Middle frontal gyrus (tissue), 1 donor: Measurements from ENCODE around the gene NOTCH1.
"Not testable (repeated sequence)": the region's sequence is repeated elsewhere in the genome, so short reads cannot be mapped to it uniquely, and the experiment has no call there.

Experiments
- DNase-seq: peaks from one replicate; pipeline ENCODE4 v3.0.0-alpha.2; 2015; ENCODE audit warnings: low spot score; ENCODE audit errors: extremely low spot score

The NOTCH1 gene

DNA sequence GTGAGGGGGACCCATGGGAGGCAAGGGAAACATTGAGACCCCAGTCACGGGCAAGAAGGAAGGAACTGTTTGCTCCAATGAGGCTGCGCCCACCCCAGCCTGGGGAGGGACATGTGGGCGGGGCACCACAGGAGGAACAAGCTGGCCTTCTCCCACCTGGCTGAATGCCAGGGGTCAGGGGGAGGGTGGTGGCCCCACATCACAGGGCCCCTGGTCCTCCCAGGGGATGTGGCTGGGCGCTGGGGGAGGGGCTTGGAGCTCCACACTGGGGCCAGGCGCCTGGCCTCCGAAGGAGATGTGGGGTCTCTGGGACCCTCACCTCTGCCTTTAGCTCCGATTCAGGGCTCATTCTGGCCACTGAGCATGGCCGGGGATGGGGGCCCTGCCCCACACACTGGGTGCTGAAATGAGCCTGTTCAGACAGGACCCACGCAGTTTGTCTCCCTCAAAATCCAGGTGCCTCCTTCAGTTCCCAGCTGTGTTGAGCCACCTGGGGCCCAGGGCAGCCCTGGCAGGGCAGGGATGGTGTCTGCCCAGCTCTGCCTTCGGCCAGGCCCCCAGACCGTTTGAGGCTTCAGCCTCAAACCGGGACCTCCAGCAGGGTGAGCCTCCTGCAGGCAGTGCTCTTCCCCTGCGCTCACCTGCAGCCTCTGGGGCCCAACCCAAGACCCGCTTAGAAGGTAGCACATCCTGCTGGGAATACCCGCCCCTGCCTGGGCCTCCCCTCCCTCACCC lies 33.2 kb upstream of the NOTCH1 start:
- DNase-seq, result no peak

DNA sequence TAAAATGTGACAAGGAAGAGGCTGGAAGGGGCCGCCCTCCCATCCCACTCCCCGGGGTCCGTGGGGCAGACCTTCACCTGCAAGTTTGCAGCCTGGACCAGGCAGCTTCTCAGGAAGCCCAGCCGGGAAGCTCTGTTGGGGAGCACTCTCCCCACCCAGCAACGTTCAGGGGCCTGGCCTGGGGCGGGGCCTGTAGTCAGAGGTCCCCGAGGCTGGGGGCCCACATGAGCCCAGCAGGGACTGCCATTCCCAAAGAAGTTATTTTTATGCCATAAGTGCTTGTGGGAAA lies 32.7 kb upstream of the NOTCH1 start:
- DNase-seq, result no peak

DNA sequence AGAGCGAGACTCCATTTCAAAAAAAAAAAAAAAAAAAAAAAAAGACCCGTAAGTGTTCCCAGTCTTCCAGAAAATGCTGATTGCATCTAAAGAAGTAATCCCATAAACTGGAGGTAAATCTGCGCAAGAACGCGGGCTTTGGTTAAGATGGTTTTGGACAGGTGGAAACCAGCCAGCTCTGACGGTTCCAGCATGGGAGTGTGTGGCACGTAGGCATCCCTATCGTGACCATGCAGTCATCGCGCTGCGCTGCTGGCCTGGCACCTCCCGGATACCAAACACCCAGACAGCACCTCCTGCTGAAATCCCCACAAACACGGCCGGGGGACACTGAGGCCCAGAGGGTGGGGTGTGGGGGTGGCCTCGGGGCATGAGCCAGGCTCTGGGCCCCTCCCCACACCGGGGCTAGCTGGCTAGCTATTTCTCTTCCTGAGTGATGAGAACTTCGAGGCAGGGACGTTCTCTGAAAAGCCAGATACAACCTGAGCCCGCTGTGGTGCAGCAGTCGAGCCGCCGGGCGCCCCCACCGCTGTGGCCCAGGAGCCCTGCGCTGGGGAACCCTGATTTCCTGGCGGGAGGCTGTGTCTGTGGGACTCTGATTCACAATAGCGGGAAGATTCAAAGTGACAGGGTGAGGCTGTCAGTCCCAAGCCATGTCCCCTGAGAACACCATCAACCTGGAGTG lies 32.2 kb upstream of the NOTCH1 start:
- DNase-seq, result no peak

DNA sequence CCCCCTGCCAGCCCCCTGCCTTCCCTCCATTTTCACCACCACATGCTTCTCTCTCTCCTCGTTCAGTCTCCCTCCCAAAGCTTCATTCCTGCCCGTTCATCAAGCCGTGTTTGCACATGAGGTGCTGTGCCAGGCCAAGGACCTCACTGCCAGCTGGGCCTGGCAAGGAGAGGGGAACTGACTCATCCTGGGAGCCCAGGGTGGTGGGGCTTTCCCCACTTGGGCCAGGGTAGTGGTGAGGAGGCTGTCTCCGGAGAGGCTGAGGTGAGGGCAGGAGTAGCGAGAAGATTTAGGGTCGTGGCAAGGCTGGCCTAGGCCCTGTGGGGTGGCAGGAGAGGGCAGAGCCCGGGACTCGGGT lies 30.4 kb upstream of the NOTCH1 start:
- no peak for DNase-seq

DNA sequence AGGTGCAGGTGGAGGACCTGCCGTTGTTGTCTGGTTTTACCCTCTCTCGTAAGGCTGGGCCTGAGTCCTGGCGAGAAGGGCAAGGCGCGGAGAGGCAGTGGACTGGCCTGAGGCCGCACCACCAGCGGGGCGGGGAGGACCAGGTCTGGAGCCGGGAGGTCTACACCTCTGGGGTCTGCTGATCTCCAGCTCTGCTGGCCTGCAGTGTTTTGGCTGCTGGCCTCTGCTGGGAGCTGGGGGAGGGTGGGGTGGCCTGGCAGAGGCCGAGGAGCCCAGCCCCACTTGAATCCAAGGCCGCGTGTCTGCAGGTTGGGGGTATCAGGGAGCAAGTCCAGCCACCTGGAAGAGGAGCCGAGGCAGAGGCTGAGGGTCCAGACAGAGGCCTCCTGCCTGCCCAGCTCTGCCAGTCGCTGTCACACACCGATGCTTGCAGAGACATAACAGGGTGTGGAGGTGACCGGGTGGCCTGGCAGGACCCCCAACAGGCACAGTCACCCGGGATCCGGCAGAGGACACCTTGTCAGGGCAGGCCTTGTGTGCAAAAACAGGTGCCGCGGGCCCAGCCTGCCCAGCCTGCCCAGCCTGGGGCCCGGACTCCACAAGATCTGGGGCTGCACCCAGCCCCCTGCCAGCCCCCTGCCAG lies 29.9 kb upstream of the NOTCH1 start:
- no peak for DNase-seq

DNA sequence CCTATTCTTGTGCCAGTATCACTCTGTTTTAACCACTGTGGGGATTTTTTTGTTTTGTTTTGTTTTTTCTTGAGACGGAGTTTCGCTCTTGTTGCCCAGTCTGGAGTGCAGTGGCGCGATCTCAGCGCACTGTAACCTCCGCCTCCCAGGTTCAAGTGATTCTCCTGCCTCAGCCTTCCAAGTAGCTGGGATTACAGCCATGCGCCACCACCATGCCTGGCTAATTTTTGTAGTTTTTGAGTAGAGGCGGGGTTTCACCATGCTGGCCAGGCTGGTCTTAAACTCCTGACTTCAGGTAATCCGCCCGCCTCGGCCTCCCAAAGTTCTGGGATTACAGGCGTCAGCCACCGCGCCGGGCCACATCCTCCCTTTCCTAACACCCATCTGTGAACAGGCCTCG lies 28.8 kb upstream of the NOTCH1 start:
- not testable (repeated sequence) for DNase-seq

DNA sequence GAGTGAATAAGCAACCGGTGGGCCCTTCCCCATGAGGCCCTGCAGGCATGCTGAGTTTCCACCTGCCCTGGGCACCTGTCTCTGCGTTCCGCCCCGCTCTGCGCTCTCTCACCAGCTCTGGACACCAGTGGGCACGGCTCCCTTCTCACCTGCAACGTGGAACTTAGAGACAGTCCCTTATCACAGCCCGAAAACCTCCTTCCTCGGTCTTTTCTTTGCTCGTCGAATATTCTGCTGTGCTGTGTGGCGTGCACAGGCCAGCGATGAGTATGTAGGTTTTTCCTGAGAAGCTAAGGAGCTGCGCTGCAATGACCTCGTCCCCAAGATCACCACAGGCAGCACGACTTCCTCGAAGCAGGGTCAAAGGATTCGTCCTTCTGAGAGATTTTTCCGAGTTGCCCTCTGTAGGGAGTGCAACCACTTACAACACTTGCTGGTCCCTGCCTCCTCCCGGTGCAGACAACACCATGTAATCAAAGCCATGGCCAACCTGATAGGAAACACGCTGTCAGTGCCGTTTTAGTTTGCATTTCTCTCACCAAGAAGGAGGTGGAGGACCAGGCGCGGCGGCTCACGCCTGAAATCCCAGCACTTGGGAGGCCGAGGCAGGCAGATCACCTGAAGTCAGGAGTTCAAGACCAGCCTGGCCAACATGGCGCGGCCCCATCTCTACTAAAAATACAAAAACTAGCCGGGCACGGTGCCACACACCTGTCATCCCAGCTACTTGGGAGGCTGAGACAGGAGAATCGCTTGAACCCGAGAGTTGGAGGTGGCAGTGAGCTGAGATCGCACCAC lies 27.2 kb upstream of the NOTCH1 start:
- no peak for DNase-seq

DNA sequence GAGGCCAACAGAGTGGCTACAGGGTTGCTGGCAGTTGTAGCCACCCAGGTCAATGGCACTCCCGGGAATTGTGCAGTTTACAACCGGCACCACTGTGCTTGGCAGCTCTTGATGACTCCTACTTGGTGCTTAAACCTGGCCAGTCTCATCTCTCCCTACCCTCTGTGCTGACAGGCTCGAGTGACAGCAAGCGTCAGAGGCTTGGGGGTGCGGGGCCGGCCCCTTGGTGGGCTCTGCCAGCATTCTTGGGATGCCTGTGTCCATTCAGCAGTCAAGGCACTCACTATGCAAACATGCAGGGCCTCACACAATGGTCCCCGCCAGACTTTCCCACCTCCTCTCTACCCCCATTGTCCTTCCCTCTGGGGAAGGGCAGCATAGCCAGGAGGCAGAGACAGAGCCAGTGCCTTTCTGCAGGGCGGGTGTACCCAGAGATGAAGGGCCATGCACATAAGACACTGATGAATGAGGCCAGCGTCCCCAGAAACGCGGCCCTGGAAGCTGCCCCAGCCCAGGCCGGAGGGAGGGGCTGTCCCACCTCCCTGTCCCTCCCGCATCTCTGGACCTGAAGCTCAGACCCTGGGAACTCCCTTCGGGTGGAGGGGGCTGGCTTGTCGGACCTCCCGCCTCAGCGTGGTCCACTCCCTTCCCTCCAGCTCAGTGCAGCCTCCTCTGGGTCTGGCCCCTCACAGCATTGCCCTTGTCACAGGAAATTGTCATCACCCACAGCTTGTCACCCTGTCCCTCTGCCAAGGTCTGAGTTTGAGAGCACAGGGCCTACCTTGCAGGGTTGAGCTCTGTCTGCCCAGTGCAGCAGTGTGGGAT lies 26.4 kb upstream of the NOTCH1 start:
- no peak for DNase-seq

DNA sequence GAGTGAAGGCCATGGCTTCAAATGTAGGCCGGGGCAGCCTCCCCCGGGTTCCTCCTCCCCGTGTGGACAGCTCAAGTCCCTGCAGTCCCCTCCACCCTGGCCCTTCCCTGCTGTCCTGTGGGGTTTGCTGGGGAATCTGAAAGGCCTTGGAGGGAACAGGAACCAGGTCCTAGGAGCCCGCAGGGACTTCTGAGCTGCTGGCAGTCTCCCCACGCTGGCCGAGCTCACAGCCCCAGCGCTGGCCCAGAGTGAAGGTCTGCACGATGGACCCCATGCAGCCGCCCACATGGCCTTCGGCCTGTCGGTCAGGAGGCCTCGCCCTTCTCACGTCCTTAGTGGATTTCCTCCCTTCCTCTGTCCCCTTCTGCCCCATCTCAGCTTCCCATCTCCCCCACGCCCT lies 25.7 kb upstream of the NOTCH1 start:
- no peak for DNase-seq

DNA sequence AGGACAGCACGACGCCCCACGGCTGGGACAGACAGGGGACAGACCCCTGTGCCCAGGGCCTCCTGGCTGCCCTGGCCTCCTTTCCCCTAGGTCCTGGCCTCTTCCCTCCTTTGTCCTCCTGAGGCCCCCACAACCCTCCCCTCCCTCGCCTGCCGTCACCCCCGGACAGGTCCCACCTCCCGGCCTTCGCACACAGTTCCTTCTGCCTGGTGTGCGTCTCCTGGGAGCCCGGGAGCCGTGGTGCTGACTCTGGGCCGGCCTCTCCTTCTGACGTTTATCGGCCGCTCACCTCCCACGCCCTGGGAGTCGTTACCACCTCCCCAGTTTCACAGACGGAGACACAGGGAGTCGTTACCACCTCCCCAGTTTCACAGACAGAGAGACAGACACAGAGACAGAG lies 25.1 kb upstream of the NOTCH1 start:
- DNase-seq, result no peak

DNA sequence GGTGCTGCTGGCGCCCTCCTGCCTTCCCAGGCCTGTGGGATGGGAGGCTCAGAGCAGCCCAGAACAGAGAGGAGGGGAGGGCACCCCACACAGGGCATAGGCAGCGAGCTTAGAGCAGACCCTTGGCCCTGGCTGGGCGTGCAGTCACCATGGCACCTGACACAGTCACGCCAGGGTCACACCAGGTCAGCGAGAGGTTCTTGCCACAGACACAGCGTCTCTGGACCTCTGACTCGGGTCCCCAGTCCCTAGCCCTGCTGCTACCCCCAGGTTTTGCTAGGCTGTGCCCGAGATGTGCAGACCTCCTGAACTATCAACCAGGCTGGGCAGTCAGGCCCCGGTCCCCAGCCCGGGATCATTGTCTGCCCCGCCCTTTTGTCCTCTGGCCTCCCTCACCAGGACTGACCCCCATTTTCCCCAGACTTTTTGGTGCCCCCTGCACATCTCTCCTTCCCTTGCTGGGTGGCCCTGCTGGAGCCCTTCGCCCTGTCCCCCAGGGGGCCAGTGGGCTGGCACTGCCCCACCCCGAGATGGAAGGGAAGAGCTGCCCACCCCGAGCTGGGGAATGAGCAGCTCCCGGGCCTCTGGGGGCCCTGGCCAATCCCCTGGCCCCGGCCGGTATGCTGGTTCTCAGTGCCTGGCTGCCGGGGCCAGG lies 24.5 kb upstream of the NOTCH1 start:
- DNase-seq, result no peak

DNA sequence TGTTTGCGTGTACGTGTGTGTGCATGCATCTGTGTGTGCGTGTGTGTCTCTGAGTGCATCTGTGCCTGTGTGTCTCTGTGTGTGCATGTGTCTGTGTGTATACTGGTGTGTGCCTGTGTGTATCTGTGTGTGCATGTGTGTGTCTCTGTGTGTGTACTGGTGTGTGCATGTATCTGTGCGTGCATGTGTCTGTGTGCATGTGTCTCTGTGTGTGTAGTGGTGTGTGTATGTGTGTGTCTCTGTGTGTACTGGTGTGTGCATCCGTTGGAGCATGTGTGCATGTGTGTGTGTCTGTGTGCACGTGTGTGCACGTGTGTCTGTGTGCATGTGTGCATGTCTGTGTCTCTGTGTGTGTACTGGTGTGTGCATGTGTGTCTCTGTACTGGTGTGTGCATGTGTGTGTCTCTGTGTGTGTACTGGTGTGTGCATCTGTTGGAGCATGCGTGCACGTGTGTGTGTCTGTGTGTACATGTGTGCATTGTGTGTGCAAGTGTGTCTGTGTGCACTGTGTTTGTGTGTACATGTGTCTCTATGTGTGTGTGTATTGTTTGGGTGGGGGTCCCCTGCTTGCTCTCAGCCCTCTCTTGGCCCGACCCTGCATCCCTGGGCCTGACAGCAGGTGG lies 23.8 kb upstream of the NOTCH1 start:
- DNase-seq, result no peak

DNA sequence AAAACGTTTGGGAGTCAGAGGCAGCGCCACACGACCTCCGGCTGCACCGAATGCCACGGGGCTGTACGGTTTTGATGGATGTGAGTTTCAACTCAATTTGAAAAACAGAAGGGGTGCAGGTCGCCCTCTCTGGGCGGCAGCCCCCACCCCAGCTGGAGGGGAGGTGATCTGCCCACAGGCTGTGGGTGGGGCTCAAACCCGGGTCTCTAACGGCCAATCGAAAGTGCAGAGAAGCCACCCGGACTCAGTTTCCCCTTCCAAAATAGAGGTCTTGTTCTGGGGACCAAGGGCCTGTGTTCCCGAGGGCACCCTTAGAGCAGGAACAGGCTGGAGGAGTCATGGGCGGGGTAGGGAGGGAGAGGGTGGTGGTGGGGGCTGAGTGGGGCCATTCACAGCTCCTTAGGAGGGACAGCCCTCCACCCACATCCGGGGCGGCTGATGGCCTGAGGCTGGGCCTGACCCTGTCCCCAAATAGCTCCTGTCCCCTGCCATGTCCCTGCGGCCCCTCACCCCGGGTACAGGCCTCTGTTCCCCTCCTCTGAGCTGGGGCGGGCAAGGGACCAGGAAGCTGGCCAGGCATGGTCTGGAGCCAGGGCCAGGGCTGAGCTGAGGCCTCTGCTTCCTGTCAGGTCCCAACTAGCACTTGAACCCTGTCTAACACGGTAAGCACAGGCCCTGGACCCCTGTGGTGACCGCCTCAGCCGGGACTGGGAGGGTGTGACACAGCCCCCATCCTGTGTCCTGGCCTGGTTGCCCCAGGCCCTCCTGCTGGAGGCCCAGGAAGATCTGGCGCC lies 22.6 kb upstream of the NOTCH1 start:
- no peak for DNase-seq

DNA sequence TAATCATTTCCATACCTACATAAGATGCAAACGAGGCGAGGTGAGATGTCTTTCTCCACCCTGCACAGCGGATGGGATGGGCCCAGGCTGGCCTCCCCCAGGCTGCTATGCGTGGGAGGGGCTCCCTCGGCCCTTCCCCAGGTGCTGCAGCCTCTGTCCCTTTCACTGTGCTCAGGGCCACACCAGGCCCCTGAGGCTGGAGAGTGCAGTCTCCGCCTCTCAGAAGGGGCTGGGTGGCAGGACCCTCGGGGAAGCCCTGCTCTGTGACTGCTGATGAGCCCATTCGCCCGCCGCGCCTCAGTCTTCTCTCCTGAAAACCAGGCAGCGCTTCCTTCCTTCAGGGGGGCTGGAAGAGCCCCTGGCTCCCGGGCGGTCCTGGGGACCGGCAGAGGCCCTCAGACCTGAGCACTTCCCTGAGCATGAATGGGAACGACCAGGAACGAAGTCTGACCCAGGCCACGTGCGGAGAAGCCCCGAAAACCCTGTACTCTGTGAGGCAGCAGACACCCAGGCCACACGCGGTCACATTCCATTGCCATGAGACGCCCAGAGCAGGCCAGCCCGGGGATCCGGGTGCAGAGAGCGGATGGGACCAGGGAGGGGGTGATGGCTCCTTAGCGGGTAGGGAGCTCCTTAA lies 21.9 kb upstream of the NOTCH1 start:
- no peak for DNase-seq

DNA sequence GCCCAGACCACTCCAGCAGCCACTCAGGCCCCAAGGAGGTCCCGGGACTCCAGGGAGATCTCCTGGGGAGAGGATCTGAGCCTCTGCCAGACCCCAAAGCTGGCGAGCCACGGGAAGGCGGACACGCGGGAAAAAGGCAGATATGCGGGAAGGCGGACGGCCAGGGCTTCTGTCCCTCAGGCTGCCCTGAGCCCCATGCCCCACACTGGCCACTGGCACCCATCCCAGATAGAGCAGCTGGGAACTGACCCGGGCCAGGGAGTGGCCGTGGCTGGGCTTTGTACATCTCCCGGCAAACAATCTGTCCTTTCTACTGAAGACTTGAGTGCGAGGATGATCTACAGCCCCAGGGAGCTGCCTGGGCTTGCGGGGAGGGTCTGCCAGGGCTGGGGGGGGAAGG lies 21.1 kb upstream of the NOTCH1 start:
- DNase-seq, result peak; percentile 76

DNA sequence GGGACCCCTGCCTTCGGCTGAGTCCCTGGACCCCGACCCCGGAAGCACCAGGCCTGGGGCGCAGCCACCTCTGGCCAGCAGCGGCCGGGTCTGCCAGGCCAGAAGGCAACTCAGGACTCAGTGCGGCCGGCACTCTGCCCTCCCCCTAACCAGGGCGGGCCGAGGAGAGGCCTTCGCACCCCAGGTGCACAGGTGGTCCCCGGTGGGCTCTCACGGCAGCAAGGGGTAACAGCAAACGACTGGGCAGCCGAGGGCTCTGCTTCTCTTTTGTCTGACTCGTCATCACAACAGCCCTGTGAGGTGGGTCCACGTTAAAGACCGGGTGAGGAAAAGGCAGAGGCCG lies 20.7 kb upstream of the NOTCH1 start:
- DNase-seq, result no peak

DNA sequence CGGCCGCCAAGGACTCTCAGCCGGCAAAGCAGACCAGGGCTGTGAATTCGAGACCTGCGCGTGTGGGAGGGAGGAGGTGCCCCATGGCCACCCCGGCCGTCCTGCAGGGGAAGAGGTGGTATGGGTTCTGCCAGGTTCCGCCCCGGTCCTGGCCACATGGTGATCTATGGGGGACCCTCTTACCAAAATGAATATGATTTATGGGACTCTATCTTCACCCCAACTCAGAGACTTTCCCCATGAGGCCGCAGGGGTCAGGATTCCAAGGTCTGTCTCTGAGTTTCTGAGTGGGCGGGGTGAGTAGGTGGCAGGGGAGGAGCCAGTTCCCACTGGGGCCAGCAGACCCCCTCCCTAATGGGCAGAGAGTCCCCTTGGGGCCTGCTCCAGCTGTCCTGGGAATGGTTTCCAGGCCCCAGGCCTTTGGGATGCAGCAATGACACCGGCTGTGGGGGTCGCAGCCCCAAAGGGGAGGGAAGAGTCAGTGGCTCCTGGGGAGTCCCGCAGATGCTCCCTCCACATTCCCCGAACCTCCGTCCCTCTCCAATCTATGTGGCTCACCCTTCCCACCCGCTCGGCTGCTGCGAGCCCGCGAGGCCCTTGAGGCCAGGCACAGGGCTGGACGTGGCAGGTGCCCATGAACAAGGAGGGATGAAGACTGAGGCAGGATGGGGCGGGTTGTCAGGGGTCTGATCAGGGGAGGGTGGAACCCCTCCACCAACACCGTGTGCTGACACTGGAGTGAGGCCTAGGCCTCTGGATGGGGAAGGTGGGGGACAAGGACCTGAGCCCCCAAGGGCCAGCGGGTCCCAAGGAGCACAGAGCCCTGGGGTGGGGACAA lies 20.1 kb upstream of the NOTCH1 start:
- DNase-seq, result no peak

DNA sequence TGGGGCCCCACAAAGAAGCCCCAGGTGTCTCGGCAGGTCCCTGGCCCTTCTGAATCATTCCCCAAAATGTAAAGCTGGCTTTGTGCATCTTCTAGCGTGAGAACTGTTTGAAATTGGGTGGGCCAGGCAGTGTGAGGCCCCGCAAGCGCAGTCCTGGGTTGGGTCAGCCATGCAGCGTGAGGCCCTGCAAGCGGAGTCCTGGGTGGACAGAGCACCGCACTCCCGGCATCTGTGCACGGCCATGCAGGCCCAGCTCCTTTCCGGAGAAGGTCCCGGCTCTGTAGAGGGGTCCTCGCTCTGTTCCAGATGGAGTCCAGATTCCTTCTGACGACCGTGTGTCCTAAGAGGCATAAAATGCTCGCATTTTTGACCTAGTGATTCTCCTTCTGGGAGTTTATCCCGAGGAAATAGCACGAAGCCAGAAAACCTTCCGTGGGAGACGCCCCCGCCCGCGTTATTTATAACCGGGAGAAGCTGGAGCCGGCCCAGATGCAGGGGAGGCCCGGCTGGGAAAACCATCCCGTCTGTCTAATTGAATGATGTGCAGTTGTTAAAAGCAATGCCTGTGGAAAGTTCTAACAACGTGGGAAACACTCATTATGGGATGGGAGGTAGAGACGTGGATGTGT lies 19.4 kb upstream of the NOTCH1 start:
- DNase-seq, result no peak
